ENCODE measurements around the gene MADD. TPM values are rescaled to one million over a fixed set of nuclear protein-coding genes. Genes with fewer than 3 reads are reported as not detected.
"Not testable (repeated sequence)": the region's sequence is repeated elsewhere in the genome, so short reads cannot be mapped to it uniquely, and the experiment has no call there.

MADD gene
- total RNA-seq, 1 donor from 2014 or later: 23.8 TPM

GRCh38 chr11:47274495-47275235, 4.7 kb downstream of the MADD start:
- DNase-seq (ENCODE audit: low read depth): no peak

- no peak for DNase-seq (ENCODE audit: low read depth)
Observed at GRCh38 chr11:47276923-47277322, 7.0 kb downstream of the MADD start.

GRCh38 chr11:47278058-47278457, 8.1 kb downstream of the MADD start:
- no peak for DNase-seq (ENCODE audit: low read depth)

- no peak for DNase-seq (ENCODE audit: low read depth)
Observed at GRCh38 chr11:47278769-47279168, 8.8 kb downstream of the MADD start.

GRCh38 chr11:47280099-47280498, 10.2 kb downstream of the MADD start:
- no peak for DNase-seq (ENCODE audit: low read depth)

- DNase-seq (ENCODE audit: low read depth): no peak
Observed at GRCh38 chr11:47280860-47281259, 10.9 kb downstream of the MADD start.

GRCh38 chr11:47282462-47282861, 12.5 kb downstream of the MADD start:
- no peak for DNase-seq (ENCODE audit: low read depth)

GRCh38 chr11:47284151-47284550, 14.2 kb downstream of the MADD start:
- DNase-seq (ENCODE audit: low read depth): no peak

- no peak for DNase-seq (ENCODE audit: low read depth)
Observed at GRCh38 chr11:47285969-47286770, 16.2 kb downstream of the MADD start.

- no peak for DNase-seq (ENCODE audit: low read depth)
Observed at GRCh38 chr11:47288066-47288465, 18.1 kb downstream of the MADD start.

- no peak for DNase-seq (ENCODE audit: low read depth)
Observed at GRCh38 chr11:47289856-47290255, 19.9 kb downstream of the MADD start.

GRCh38 chr11:47295385-47295784, 25.5 kb downstream of the MADD start:
- no peak for DNase-seq (ENCODE audit: low read depth)

GRCh38 chr11:47296045-47296444, 26.1 kb downstream of the MADD start:
- DNase-seq (ENCODE audit: low read depth): peak; percentile 68

GRCh38 chr11:47299078-47299477, 29.1 kb downstream of the MADD start:
- no peak for DNase-seq (ENCODE audit: low read depth)

- DNase-seq (ENCODE audit: low read depth): no peak
Observed at GRCh38 chr11:47302853-47303252, 32.9 kb downstream of the MADD start.

GRCh38 chr11:47305734-47306483, 36.0 kb downstream of the MADD start:
- peak; percentile 86 for DNase-seq (ENCODE audit: low read depth)

- no peak for DNase-seq (ENCODE audit: low read depth)
Observed at GRCh38 chr11:47306484-47306844, 36.5 kb downstream of the MADD start.

GRCh38 chr11:47308050-47308823, 38.3 kb downstream of the MADD start:
- DNase-seq (ENCODE audit: low read depth): no peak

GRCh38 chr11:47314992-47315391, 45.1 kb downstream of the MADD start:
- DNase-seq (ENCODE audit: low read depth): no peak

GRCh38 chr11:47316501-47316900, 46.6 kb downstream of the MADD start:
- not testable (repeated sequence) for DNase-seq (ENCODE audit: low read depth)

GRCh38 chr11:47317064-47317828, 47.3 kb downstream of the MADD start:
- DNase-seq (ENCODE audit: low read depth): no peak
